ACC112 (cell line): Measurements from ENCODE around the gene NR3C2.

Source experiments
- H2AFZ ChIP-seq: fragments of 200-600 bp; sonication (generic); one replicate; pipeline ENCODE4 v1.6.0; 2017; ENCODE audit warnings: antibody characterized with exemption, low read length; ENCODE audit not compliant: unreplicated experiment
- H3K27ac ChIP-seq: fragments of 200-600 bp; sonication (generic); 2 replicates; pipeline ENCODE4 v1.5.1; 2014; ENCODE audit warnings: low read depth, mild to moderate bottlenecking, antibody characterized with exemption, low read length, moderate library complexity
- H3K27me3 ChIP-seq: fragments of 200-600 bp; sonication (generic); 2 replicates; pipeline ENCODE4 v1.6.1; 2014; ENCODE audit warnings: mild to moderate bottlenecking, antibody characterized with exemption, low read length, moderate library complexity, mixed read lengths; ENCODE audit not compliant: insufficient read depth
- H3K36me3 ChIP-seq: fragments of 200-600 bp; sonication (generic); 2 replicates; pipeline ENCODE4 v1.6.1; 2016; ENCODE audit warnings: mild to moderate bottlenecking, antibody characterized with exemption, low read length, moderate library complexity, mixed read lengths; ENCODE audit not compliant: insufficient read depth
- H3K4me1 ChIP-seq: fragments of 200-600 bp; sonication (generic); one replicate; pipeline ENCODE4 v1.6.1; 2016; ENCODE audit warnings: low read length, mixed read lengths; ENCODE audit not compliant: insufficient read depth, unreplicated experiment, control insufficient read depth
- H3K4me3 ChIP-seq: fragments of 200-600 bp; sonication (generic); 2 replicates; pipeline ENCODE4 v1.5.1; 2014; ENCODE audit warnings: mild to moderate bottlenecking, low read depth, low read length
- H3K79me2 ChIP-seq: fragments of 200-600 bp; sonication (generic); one replicate; pipeline ENCODE4 v1.6.0; 2016; ENCODE audit warnings: low read length; ENCODE audit not compliant: control insufficient read depth, unreplicated experiment, insufficient read depth

The NR3C2 gene

DNA sequence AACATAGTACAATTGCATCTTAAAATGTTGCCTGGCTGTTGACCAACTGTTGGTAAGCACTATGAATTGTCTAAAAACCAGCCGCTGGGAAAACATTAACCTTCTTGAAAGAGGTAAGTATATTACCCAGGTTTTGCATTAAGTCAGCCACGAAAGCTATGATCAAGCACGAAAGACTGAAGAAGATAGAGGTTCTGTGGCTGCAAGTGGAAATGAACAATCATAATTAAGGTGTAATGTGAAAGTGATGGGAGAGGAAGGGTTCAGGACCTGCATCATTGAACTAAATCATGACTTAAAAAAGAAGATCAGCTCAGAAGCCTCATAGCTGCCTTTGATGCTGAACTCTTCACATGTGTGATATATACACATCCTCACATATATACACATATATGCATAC is 341.0 kb downstream of the NR3C2 start:
- Histone ChIP-seq H3K27ac (no peak overlapping the region), H3K27me3 (no peaks in the 10 kb centered on the region), H3K4me1 (no peaks in the 10 kb centered on the region), H3K4me3 (no peak overlapping the region), H3K79me2 (no peaks in the 10 kb centered on the region), H3K36me3 (no peaks in the 10 kb centered on the region), H2AFZ (no peak overlapping the region)

DNA sequence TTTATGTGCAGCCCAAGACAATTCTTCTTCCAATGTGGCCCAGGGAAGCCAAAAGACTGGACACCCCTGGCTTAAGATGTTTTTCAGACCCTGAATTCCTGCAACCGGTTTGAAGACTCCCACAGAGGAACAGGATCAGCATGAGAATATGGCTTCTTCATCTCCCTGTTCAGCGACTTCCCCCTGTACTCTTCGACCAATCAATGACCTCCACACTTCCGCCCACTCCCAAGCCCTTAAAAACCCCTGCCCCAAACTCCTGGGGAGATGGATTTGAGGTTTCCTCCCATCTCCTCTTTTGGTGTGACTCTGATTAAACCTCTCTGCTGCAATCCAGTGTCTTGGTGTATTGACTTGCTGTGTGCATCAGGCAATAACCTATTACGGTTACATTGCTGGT is 344.4 kb downstream of the NR3C2 start:
- Histone ChIP-seq H2AFZ (no peak overlapping the region), H3K27me3 (no peaks in the 10 kb centered on the region), H3K36me3 (no peaks in the 10 kb centered on the region), H3K4me3 (no peak overlapping the region), H3K27ac (no peak overlapping the region), H3K79me2 (no peaks in the 10 kb centered on the region), H3K4me1 (no peaks in the 10 kb centered on the region)

DNA sequence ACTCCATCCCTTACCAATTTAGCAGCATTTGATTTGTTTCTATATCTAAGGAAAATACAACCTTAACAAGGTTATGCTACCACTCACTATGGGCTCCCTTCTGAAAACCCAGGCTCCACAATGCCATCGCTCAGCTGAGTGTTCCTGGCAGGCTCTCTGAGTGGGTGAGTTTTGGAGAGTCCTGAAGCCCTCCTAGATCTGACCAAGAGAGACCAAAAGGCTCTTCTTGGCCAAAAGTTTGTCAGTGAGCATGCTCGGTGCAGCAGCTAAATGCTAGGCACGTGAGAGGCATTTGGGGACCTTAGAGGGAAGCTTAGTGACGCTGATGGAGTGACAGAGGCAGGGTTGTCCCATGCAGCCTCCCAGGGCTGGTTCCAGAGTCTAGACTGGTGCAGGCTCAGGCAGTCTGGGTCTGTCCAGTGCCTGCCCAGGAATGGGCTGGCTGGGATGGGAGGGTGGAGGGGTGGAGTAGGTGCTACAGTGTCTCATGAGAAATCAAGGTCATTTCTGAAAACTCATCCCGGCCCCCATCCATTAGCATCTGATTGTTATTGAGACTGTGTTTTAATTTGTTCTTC is 346.8 kb downstream of the NR3C2 start:
- no peak overlapping the region for H2AFZ ChIP-seq
- H3K4me1 ChIP-seq: no peaks in the 10 kb centered on the region
- no peaks in the 10 kb centered on the region for H3K27me3 ChIP-seq
- H3K79me2 ChIP-seq: no peaks in the 10 kb centered on the region
- no peak overlapping the region for H3K4me3 ChIP-seq
- H3K27ac ChIP-seq: no peak overlapping the region
- no peaks in the 10 kb centered on the region for H3K36me3 ChIP-seq

DNA sequence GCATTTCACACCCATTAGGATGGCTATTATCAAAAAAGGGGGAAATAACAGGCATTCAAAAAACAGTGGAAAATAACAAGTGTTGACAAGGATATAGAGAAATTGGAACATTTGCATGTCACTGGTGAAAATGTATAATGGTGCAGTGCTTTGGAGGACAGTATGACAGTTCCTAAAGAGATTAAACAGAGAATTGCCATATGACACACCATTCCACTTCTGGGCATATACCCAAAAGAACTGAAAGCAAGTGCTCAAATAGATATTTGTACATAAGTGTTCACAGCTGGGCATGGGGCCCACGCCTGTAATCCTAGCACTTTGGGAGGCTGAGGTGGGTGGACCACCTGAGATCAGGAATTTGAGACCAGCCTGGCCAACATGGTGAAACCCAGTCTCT is 348.1 kb downstream of the NR3C2 start:
- Histone ChIP-seq H3K27ac (no peak overlapping the region), H3K27me3 (no peaks in the 10 kb centered on the region), H3K4me3 (no peak overlapping the region), H3K4me1 (no peaks in the 10 kb centered on the region), H3K79me2 (no peaks in the 10 kb centered on the region), H2AFZ (no peak overlapping the region), H3K36me3 (no peaks in the 10 kb centered on the region)

DNA sequence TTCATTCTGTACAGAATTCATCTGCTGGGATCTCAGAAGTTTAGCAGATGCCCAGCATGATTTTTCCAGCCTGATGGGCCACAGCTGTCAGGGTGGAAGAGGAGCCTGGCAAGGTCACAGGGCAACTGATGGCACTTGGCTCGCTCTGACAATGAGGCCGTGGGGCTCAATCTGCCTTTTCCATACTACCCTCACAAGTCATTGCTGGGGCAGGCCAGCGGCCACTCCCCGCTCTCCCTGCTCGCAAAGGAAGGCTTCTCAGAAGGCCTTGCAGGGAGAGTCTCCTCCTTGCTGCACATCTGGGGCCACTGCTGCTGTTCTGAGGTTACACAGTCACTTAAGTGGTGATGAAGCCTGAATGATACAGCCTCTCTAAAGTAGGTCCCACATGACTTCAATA is 349.1 kb downstream of the NR3C2 start:
- Histone ChIP-seq H3K4me3 (no peak overlapping the region), H3K4me1 (no peaks in the 10 kb centered on the region), H3K79me2 (no peaks in the 10 kb centered on the region), H3K27me3 (no peaks in the 10 kb centered on the region), H3K27ac (no peak overlapping the region), H3K36me3 (no peaks in the 10 kb centered on the region), H2AFZ (no peak overlapping the region)

DNA sequence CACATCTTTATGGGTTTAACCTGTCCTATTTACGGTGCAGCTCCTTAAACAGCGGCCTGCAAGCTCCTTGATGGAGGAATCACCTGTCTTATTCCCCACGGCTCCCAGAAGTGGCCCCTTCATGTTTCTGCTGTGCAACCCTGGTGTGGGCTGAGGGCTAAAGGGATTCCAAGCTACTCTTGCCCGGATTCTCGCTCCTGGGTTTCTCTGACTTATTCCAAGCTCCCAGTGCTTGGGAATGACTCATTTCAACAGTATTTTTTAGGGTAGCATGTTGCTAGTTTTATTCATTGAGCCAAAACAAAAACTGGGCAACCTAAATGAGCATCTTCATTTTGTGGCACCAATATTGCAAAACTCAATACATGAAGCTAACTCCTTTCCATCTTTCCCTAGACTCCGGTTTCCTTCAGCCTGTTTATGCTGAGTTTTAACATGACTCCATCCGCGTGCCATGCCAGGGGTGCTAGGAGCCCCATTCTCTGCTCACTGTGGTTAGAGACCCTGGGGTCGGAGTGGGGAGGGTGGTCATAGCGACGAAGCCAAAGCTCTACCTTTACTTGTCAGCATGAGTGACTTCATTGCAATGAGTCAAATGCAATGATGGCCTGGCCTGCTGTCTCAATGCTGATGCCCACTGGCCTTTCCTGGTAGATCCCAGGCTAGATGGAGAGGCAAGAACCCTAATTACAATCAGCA is 349.7 kb downstream of the NR3C2 start:
- Histone ChIP-seq H3K27me3 (no peaks in the 10 kb centered on the region), H3K27ac (no peak overlapping the region), H3K79me2 (no peaks in the 10 kb centered on the region), H3K4me1 (no peaks in the 10 kb centered on the region), H2AFZ (no peak overlapping the region), H3K4me3 (no peak overlapping the region), H3K36me3 (no peaks in the 10 kb centered on the region)

DNA sequence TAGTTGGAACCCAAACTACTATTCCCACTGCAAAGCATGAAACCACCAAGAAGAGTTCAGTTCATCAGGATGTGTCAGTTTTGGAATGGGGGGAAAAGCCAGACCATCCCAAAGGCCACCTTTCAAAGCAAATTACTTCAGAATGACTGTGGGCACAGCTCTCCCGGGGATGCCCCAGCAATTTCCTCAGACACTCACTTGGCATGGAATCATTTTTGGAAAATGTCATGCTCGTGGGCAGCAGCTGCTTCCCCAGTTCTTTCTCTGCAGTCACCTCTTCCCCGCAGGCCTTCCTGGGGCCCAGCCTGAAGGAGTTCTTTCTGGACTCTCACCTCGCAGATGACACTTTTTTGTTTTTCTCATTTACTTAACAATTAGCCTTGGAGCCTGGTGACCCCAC is 350.3 kb downstream of the NR3C2 start:
- Histone ChIP-seq H3K4me3 (no peak overlapping the region), H3K4me1 (no peaks in the 10 kb centered on the region), H3K36me3 (no peaks in the 10 kb centered on the region), H2AFZ (no peak overlapping the region), H3K27ac (no peak overlapping the region), H3K79me2 (no peaks in the 10 kb centered on the region), H3K27me3 (no peaks in the 10 kb centered on the region)

DNA sequence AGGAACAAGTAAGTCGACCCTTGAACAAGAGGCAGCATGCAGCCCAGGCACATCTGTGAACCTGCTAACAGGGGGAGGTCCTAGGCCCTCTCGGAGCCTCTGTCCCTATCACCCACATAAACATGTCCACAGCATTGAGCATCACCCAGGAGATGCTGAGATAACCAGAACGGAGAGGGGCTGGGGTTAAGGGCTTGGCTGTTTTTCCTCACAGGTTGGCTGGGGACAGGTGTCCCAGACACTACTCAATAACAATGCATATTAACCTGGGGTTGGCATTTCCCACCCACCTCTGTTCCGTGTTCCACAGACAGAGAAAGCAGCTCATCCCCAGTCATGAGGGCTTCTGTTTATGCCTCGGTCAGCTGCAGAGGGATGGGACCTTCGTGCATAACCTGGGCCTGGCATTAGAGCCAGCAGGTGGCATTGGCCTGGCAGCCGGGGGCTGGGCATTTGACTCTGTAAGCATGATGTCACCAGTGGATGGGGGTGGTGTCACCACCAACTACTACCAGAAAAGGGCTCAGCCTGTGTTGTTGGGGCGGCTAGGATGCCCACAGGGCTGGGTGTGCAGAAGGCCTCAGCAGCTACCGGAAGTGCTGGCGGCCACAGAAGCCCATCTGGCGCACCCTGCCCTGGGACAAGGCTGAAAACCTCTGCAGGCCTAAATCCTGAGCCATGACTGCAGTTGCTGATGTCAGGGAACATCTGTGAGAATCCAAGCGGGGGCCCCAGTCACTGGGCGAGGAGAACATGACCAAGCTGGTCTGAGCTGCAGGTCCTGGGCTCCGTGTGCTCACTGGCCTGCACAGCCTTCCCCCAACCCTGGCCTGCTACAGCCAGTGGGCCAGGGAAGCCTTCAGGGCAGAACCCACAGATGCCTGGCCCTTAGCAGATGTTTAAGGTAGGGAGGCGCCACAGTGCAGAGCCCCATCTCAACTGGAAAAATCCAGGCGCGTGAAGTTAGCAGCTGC is 351.4 kb downstream of the NR3C2 start:
- Histone ChIP-seq H3K4me3 (no peak overlapping the region), H3K79me2 (no peaks in the 10 kb centered on the region), H3K4me1 (no peaks in the 10 kb centered on the region), H3K36me3 (no peaks in the 10 kb centered on the region), H2AFZ (no peak overlapping the region), H3K27ac (no peak overlapping the region), H3K27me3 (no peaks in the 10 kb centered on the region)

DNA sequence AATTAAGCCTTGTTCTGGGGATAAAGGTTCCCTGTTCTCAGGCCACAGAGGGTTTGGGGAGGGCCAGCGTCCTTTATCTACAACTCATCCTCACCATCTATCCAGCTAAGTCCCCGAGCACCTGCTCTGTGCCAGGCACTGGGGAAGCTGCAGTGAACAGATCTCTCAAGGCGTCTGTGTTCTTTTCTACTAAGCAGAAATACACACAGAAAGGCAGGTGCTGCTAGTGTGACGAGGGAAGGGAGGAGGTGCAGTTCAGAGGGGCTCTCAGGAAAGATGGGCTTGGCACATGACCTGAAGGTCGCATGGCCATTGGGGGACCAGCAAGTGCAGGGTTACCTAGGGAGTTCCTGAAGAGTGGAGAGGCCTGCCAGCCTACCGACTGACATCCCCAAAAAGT is 352.2 kb downstream of the NR3C2 start:
- no peaks in the 10 kb centered on the region for H3K4me1 ChIP-seq
- H3K79me2 ChIP-seq: no peaks in the 10 kb centered on the region
- H3K36me3 ChIP-seq: no peaks in the 10 kb centered on the region
- H3K27me3 ChIP-seq: no peaks in the 10 kb centered on the region
- no peak overlapping the region for H3K4me3 ChIP-seq
- H3K27ac ChIP-seq: no peak overlapping the region
- no peak overlapping the region for H2AFZ ChIP-seq

DNA sequence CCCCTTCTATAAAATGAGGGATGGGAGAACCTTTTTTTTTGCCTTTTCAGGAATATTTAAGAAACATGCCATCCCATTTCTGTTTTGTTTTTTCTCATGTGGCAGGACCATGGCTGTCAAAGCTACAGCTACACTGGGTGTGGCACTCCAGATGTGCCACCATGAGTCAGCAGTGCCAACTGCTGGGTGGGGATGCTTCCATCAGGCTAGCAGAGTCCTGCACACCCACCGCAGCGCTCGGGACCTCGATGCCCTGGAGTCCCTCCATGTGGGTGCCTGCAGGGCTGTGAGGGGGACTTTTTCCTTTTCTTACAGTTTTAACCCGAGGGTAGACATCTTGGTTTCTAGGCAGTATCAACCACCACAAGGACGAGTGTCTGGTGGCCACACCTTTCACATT is 352.6 kb downstream of the NR3C2 start:
- Histone ChIP-seq H3K36me3 (no peaks in the 10 kb centered on the region), H3K79me2 (no peaks in the 10 kb centered on the region), H2AFZ (no peak overlapping the region), H3K4me1 (no peaks in the 10 kb centered on the region), H3K4me3 (no peak overlapping the region), H3K27me3 (no peaks in the 10 kb centered on the region), H3K27ac (no peak overlapping the region)
